HG03066 (cell line): ENCODE measurements around the gene GTF3C5.
"Not testable (repeated sequence)": the region's sequence is repeated elsewhere in the genome, so short reads cannot be mapped to it uniquely, and the experiment has no call there.

ENCODE experiments used
- ATAC-seq: cut with Tn5 transposase; IDR thresholded peaks from one replicate; pipeline ENCODE4 v1.9.1; 2021; ENCODE audit warnings: low read depth; ENCODE audit not compliant: unreplicated experiment

Gene GTF3C5

GRCh38 chr9:133030317-133031129 lies at the start of gene GTF3C5:
GTF3C5 (plus strand) TSS chr9:133030997; CDS start chr9:133031012, 15 bp downstream.
- ATAC-seq = peak; percentile 98

GRCh38 chr9:132982458-132982857 lies 48.3 kb upstream of the GTF3C5 start:
- ATAC-seq = no peak

GRCh38 chr9:132983491-132984201 lies 47.2 kb upstream of the GTF3C5 start:
- ATAC-seq = no peak

DNA sequence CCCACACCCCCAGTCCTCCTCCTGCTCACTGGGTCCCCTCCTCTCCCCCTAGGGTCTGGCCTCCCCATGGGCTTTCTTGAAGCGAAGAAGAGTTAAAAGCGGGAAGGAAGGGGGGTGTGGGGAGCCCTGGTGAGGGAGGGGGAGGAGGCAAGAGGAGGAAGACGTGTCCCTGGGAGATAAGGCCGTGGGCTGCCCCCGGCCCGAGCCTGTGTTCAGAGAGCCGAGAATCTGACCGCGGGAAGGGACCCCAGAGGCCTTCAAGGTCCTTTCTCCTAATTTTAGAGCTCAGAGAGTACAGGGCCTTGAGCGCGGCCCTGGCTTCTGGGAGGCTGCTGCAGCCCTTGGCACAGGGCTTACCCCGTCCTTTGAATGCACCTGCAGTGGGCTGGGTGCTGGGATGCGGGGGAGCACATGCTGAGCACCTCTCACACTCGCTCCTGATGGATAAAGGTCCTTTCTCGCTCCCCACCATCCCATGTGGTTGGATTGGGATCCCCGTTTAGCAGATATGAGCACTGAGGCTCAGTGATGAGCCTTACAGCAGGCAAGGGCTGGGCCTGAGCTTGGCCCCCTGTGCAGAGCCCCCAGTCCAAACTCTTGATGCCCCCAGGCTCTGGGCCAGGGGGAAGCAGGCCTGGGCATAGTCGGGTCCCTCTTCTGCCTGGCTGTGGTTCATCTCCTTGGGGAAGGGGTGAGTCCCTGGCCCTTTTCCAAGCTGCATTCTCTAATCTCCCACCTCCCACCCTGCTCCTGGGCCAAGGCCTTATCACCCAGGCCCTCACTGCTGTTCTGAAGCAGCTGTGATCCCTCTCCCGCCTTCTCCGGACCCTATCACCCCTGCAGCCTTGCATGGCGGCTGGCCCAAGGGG lies 46.4 kb upstream of the GTF3C5 start:
- no peak for ATAC-seq

DNA sequence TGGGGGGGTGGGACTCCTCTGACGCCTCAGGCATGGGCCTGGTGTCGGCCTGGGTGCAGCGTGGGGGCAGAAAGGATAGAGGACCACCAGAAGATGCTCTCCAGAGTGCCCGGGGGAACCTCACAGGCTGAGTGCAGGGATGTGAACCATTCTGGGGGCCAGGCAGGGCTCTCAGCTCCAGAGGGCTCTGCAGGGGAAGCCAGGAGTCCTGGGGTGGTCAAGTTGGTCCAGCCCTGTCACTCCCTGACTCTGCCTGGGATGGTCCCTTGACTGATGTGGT lies 45.8 kb upstream of the GTF3C5 start:
- ATAC-seq = no peak

DNA sequence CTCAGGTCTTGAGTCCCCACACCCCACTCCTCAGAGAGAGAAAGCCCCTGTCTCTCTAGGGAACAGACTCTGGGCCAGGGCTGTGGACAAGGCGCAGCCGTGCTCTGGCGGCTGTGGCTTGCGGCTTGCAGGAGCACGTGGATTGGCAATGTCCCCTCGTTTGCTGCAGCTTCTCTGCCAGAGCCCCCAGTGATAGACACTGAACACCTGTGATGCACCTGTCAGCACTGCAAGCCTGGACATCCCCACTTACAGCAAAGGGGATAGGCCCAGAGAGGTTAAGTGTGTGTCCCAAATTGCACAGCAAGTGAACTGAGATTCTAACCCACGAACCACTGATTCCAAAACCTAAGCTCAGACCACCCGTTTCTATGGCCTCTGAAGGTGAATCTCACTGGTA lies 45.3 kb upstream of the GTF3C5 start:
- ATAC-seq = no peak

- no peak for ATAC-seq
Measured at GRCh38 chr9:132986114-132986513, 44.7 kb upstream of the GTF3C5 start.

- no peak for ATAC-seq
Measured at GRCh38 chr9:132986640-132987620, 43.9 kb upstream of the GTF3C5 start.

- ATAC-seq = no peak
Measured at GRCh38 chr9:132988244-132989013, 42.4 kb upstream of the GTF3C5 start.

DNA sequence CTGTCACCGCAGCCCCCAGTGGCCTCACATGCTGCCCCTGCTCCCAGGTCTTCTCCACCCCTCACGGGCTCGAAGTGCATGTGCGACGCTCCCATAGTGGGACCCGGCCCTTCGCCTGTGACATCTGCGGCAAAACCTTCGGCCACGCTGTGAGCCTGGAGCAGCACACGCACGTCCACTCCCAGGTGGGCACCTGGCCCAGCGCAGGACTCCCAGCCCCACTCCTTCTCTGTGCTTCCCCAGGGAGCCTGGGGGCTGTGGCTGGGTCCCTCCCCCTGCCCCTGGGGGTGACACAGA lies 41.8 kb upstream of the GTF3C5 start:
- ATAC-seq = no peak

GRCh38 chr9:132989414-132989996 lies 41.3 kb upstream of the GTF3C5 start:
- no peak for ATAC-seq

DNA sequence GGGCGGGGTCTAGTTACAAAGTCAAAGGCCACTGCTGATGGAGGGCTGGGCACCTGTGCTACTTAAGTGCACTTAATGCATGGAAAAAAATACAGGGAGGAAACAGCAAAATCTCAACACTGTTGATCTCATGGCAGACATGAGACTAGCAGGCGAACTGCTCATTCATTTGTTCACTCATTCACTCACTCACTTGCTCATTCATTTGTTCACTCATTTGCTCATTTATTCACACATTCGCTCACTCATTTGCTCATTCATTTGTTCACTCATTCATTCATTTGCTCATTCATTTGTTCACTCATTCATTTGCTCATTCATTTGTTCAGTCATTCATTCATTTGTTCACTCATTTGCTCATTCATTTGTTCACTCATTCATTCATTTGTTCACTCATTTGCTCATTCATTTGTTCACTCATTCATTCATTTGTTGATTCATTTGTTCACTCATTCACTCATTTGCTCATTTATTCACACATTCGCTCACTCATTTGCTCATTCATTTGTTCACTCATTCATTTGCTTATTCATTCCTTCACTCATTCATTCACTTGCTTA lies 40.7 kb upstream of the GTF3C5 start:
- not testable (repeated sequence) for ATAC-seq

DNA sequence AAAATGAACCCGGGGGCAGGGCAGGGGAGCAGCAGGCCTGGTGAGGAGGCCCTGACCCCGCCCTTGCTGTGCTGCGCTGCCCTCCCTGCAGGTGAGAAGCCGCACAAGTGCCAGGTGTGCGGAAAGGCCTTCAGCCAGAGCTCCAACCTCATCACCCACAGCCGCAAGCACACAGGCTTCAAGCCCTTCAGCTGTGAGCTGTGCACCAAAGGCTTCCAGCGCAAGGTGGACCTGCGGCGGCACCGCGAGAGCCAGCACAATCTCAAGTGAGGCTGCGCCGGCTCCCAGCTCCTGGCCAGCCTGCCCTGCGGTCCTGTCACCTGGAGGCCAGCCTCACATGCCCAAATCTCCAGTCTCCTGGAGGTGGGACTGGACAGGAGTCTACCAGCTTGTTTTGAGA lies 40.0 kb upstream of the GTF3C5 start:
- ATAC-seq = no peak

GRCh38 chr9:132991351-132992300 lies 39.2 kb upstream of the GTF3C5 start:
- no peak for ATAC-seq

- ATAC-seq = no peak
Measured at GRCh38 chr9:132993511-132993939, 37.3 kb upstream of the GTF3C5 start.

- no peak for ATAC-seq
Measured at GRCh38 chr9:132994410-132995120, 36.2 kb upstream of the GTF3C5 start.

DNA sequence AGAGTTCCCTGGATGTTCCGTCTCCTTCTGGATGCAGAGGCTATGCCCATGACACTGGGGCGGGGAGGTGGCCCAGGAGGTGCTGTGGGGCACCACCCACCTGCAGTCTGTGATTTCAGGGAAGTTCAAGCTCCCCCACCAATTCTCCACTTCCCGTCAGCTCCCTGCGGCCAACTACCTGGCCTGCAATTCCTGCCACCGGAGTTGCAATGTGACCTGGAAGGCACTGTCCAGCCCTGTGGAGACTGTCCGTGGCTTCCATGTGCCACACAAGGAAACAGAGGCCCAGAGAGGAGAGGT lies 35.7 kb upstream of the GTF3C5 start:
- ATAC-seq = no peak
